ENCODE measurements around the gene ABCD2.

Gene ABCD2

GRCh38 chr12:39646963-39647362 lies 27.4 kb upstream of the ABCD2 start:
- Histone ChIP-seq H3K27ac (replicated peaks) (no peak overlapping the region), H3K4me3 (replicated peaks; ENCODE audit: insufficient read depth, low read length) (no peak overlapping the region), H3K27me3 (ENCODE audit: insufficient read depth, poor library complexity, severe bottlenecking) (no peaks in the 10 kb centered on the region)
- no peak for DNase-seq (ENCODE audit: low read depth in 1 of 2, low spot score in 1 of 2)
- no peak for TF ChIP-seq REST (IDR thresholded peaks at IDR 0.05; ENCODE audit: insufficient replicate concordance, low read depth)
- no peak for TF ChIP-seq SPI1 (IDR thresholded peaks at IDR 0.05; ENCODE audit: borderline replicate concordance, low read depth)
- TF ChIP-seq POLR2AphosphoS5 (IDR thresholded peaks at IDR 0.05; ENCODE audit: low read depth) = no peak
- no peak for TF ChIP-seq CTCF (IDR thresholded peaks at IDR 0.05; ENCODE audit: insufficient read depth, low read length)
- TF ChIP-seq GABPA (IDR thresholded peaks at IDR 0.05; ENCODE audit: low read depth) = no peak

DNA sequence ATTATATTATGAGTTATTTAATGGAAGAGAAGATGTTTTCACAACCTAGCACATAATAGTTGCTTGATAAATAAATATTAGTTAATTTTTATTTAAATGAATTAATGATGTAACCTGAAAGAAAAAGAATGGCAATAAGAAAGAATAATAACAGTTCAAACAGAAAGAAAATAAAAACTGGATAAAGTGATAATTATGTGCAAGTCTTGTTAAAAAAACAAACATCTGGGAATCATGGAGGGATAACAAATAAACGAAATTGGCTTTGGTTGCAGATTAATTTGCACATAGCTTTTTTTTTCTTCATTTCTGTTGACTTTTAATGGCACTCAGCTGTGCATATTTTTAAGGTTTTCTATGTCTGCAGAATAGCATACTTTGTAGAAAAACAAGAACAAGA lies 23.4 kb upstream of the ABCD2 start:
- no peak for DNase-seq (ENCODE audit: low read depth in 1 of 2, low spot score in 1 of 2)
- H3K27ac ChIP-seq (replicated peaks) = no peak overlapping the region
- H3K27me3 ChIP-seq (ENCODE audit: insufficient read depth, poor library complexity, severe bottlenecking) = no peaks in the 10 kb centered on the region
- no peak overlapping the region for H3K4me3 ChIP-seq (replicated peaks; ENCODE audit: insufficient read depth, low read length)
- TF ChIP-seq REST (IDR thresholded peaks at IDR 0.05; ENCODE audit: insufficient replicate concordance, low read depth) = no peak
- no peak for TF ChIP-seq GABPA (IDR thresholded peaks at IDR 0.05; ENCODE audit: low read depth)
- no peak for TF ChIP-seq CTCF (IDR thresholded peaks at IDR 0.05; ENCODE audit: insufficient read depth, low read length)
- no peak for TF ChIP-seq SPI1 (IDR thresholded peaks at IDR 0.05; ENCODE audit: borderline replicate concordance, low read depth)
- no peak for TF ChIP-seq POLR2AphosphoS5 (IDR thresholded peaks at IDR 0.05; ENCODE audit: low read depth)

- Histone ChIP-seq H3K27ac (replicated peaks) (no peak overlapping the region), H3K27me3 (ENCODE audit: insufficient read depth, poor library complexity, severe bottlenecking) (no peaks in the 10 kb centered on the region), H3K4me3 (replicated peaks; ENCODE audit: insufficient read depth, low read length) (no peak overlapping the region)
- TF ChIP-seq CTCF (IDR thresholded peaks at IDR 0.05; ENCODE audit: insufficient read depth, low read length) (no peak), REST (IDR thresholded peaks at IDR 0.05; ENCODE audit: insufficient replicate concordance, low read depth) (no peak), POLR2AphosphoS5 (IDR thresholded peaks at IDR 0.05; ENCODE audit: low read depth) (no peak), SPI1 (IDR thresholded peaks at IDR 0.05; ENCODE audit: borderline replicate concordance, low read depth) (no peak), GABPA (IDR thresholded peaks at IDR 0.05; ENCODE audit: low read depth) (no peak)
- DNase-seq (ENCODE audit: low read depth in 1 of 2, low spot score in 1 of 2) = no peak
These were observed 19.2 kb upstream of the ABCD2 start for GRCh38 chr12:39638840-39639239.
